Pancreas (tissue), 10 donors: ENCODE data around the gene POLR3A. TPM values are rescaled to one million over a fixed set of nuclear protein-coding genes. Genes with fewer than 3 reads are reported as not detected.

Experiments used
- ATAC-seq, 4 donors: fragments of 200-7000 bp; cut with Tn5 transposase; one replicate each; pipeline versions ENCODE4 v1.8.0 to v1.9.1; 2020; ENCODE audit warnings: mild to moderate bottlenecking in 4 of 4, moderate library complexity in 4 of 4
- DNase-seq, 6 donors: peaks; one replicate each; pipeline ENCODE4 v3.0.0-alpha.2; 2020
- FAIRE-seq: peaks from 2 replicates; lab custom pipeline; 2012; peaks lifted over from hg19 to GRCh38; lab: Jason Lieb, UNC
- H3K27ac ChIP-seq, 4 donors: fragments of 200-600 bp; sonication (generic); 1 replicate in 3 of 4; 2 replicates in 1 of 4; pipeline versions ENCODE4 v1.5.0 to v1.8.0; 2020
- H3K27me3 ChIP-seq, 4 donors: fragments of 200-600 bp; one replicate each; pipeline ENCODE4 v1.8.0; 2021
- H3K36me3 ChIP-seq, 3 donors: fragments of 200-600 bp; sonication (generic) in 1 of 3; one replicate each; pipeline versions ENCODE4 v1.5.0 to v1.8.0; 2020 to 2021
- H3K4me1 ChIP-seq, 3 donors: fragments of 200-600 bp; one replicate each; pipeline ENCODE4 v1.8.0; 2021
- H3K4me3 ChIP-seq, 4 donors: fragments of 200-600 bp; sonication (generic) in 2 of 4; one replicate each; pipeline versions ENCODE4 v1.5.0 to v1.8.0; 2020 to 2021
- H3K9me3 ChIP-seq, 4 donors: fragments of 200-600 bp; one replicate each; pipeline ENCODE4 v1.8.0; 2021
- CTCF ChIP-seq, 4 donors: fragments of 200-600 bp; sonication (generic) in 3 of 4; IDR thresholded peaks; one replicate each; pipeline versions ENCODE4 v1.5.0 to v1.8.0; 2021; ENCODE audit warnings: antibody characterized with exemption in 4 of 4
- whole genome bisulfite sequencing, 2 donors: extraction: QIAGEN DNeasy Blood & Tissue Kit; methylation state at CpG; one replicate each; pipeline ENCODE4 v1.1.7; 2013; 5-methylcytosine and 5-hydroxymethylcytosine counted together
- intact Hi-C, 3 donors: fragments of 100-400 bp; cut with DNase I; formaldehyde crosslinking; loops; one replicate each; pipeline versions ENCODE4 v1.11.1 to v1.14.2; 2022
- polyA plus RNA-seq, 2 donors: library from polyadenylated mRNA; stranded (reverse); fragments of 200-250 nt; gene quantifications; one replicate each; pipeline ENCODE4 v1.2.3, GENCODE V29; 2013
- total RNA-seq, 6 donors: library from RNA; stranded (reverse); fragmentation: NEBNext Ultra II Directional in 4 of 6; extraction: Animal tissue kit (Norgen Biotek cat#: 25700) in 4 of 6; gene quantifications; one replicate each; pipeline versions ENCODE4 v1.2.1 to v1.2.4, GENCODE V29; 2021 to 2023
- donor health status: healthy with polysubstance abuse.
- donor health status: DM: no; HTN: no; CAD: no; lungs with moderate emphysema.
- donor health status: DM: no; HTN: no; CAD: no.
- donor health status: control.
- donor health status: control.
- donor health status: Bipolar disorder and iron deficiency.
- donor health status: DM: yes; HTN: yes; CAD: no.
- donor health status: DM: no; HTN: no; CAD: no.
- donor health status: DM: no; HTN: no; CAD: no.
- donor health status: DM: yes; HTN: yes; CAD: no.

The POLR3A gene
- total and polyA plus RNA-seq, 8 donors: 4.0 to 7.4 (median 5.4) TPM

GRCh38 chr10:77975086-77975666 lies 54.1 kb downstream of the POLR3A start:
- H3K36me3 ChIP-seq: peaks cover 0 to 26% (median 12%) of the 10 kb centered on the region in 3 donors
- intact Hi-C loops: loop anchor here in 2 of 3 donors (5.0 to 10.0 kb wide), 2 partner anchors 128 to 130 kb away; no protein-coding TSS in a partner anchor
- no peaks in the 10 kb centered on the region for H3K9me3 ChIP-seq
- DNase-seq: no peak
- 84% methylated on average over 9 of the region's 9 CpGs for WGBS, 2 donors
- H3K27me3 ChIP-seq: no peaks in the 10 kb centered on the region
- H3K27ac ChIP-seq: no peak overlapping the region
- ATAC-seq: no peak
- no peak overlapping the region for H3K4me3 ChIP-seq
- H3K4me1 ChIP-seq: peaks cover 0 to 7% (median 0%) of the 10 kb centered on the region in 3 donors
- no peak for FAIRE-seq
- no peak for TF ChIP-seq CTCF (IDR thresholded peaks at IDR 0.05)

- Histone ChIP-seq H3K36me3 (peaks cover 0 to 20% (median 6%) of the 10 kb centered on the region in 3 donors), H3K4me1 (peaks cover 0 to 7% (median 0%) of the 10 kb centered on the region in 3 donors), H3K27me3 (no peaks in the 10 kb centered on the region), H3K4me3 (no peak overlapping the region), H3K27ac (no peak overlapping the region), H3K9me3 (no peaks in the 10 kb centered on the region)
- TF ChIP-seq CTCF (IDR thresholded peaks at IDR 0.05): no peak
- FAIRE-seq (no peak), ATAC-seq (peak in 3 of 4 donors; percentile 21 to 40 (median 28)), DNase-seq (no peak)
- 60 to 71% methylated on average over 8 of the region's 8 CpGs for WGBS, 2 donors
- intact Hi-C loops: loop anchor here in 2 of 3 donors (5.0 to 10.0 kb wide), 2 partner anchors 127 to 130 kb away; no protein-coding TSS in a partner anchor
These were observed 54.8 kb downstream of the POLR3A start for GRCh38 chr10:77974396-77975074.

- H3K36me3 ChIP-seq: peaks cover 0 to 15% (median 0%) of the 10 kb centered on the region in 3 donors
- intact Hi-C loops: loop anchor here in 1 of 3 donors (10.0 kb wide), 1 partner anchor 128 kb away; no protein-coding TSS in a partner anchor
- no peak for DNase-seq
- TF ChIP-seq CTCF (IDR thresholded peaks at IDR 0.05): no peak
- WGBS, 2 donors: 93% methylated on average over 5 of the region's 5 CpGs
- H3K27ac ChIP-seq: no peak overlapping the region
- H3K4me3 ChIP-seq: no peak overlapping the region
- no peak for FAIRE-seq
- no peak for ATAC-seq
- H3K27me3 ChIP-seq: no peaks in the 10 kb centered on the region
- no peaks in the 10 kb centered on the region for H3K9me3 ChIP-seq
- peaks cover 0 to 7% (median 0%) of the 10 kb centered on the region in 3 donors for H3K4me1 ChIP-seq
These were observed 56.0 kb downstream of the POLR3A start for GRCh38 chr10:77973276-77973675.

GRCh38 chr10:77972148-77972547 lies 57.2 kb downstream of the POLR3A start:
- Histone ChIP-seq H3K27ac (no peak overlapping the region), H3K27me3 (no peaks in the 10 kb centered on the region), H3K36me3 (peaks cover 0 to 7% (median 0%) of the 10 kb centered on the region in 3 donors), H3K9me3 (no peaks in the 10 kb centered on the region), H3K4me1 (peaks cover 0 to 7% (median 0%) of the 10 kb centered on the region in 3 donors), H3K4me3 (no peak overlapping the region)
- no peak for TF ChIP-seq CTCF (IDR thresholded peaks at IDR 0.05)
- intact Hi-C loops: loop anchor here in 1 of 3 donors (10.0 kb wide), 1 partner anchor 127 kb away; no protein-coding TSS in a partner anchor
- DNase-seq (no peak), FAIRE-seq (no peak), ATAC-seq (no peak)
- 83 to 89% methylated on average over 5 of the region's 5 CpGs for WGBS, 2 donors
